ENCODE results near the gene GCK. TPM values are rescaled to one million over a fixed set of nuclear protein-coding genes. Genes with fewer than 3 reads are reported as not detected.

Gene GCK
- total and polyA plus RNA-seq, 2 of the 13 experiments (the other 11 are each of a cell fraction or from before 2014, with no cell fraction given), result not detected

- Histone ChIP-seq H3K9ac (ENCODE audit: insufficient read depth, low read depth, low read length) (no peak overlapping the region), H4K20me1 (ENCODE audit: insufficient read depth, low read length) (no peaks in the 10 kb centered on the region), H3K27ac (ENCODE audit: extremely low read length, insufficient read depth, low read length) (no peak overlapping the region), H3K4me1 (ENCODE audit: insufficient read depth, low read length) (no peaks in the 10 kb centered on the region), H3K9me3 (ENCODE audit: low read length) (no peaks in the 10 kb centered on the region), H3K4me3 (replicated peaks in 1 of 3; ENCODE audit: insufficient read depth in 1 of 3, low read depth in 2 of 3, low read length in 3 of 3) (no peak overlapping the region), H3K27me3 (ENCODE audit: control insufficient read depth in 1 of 2, insufficient read depth in 2 of 2, low read length in 2 of 2) (peaks cover 6 to 26% of the 10 kb centered on the region in 2 experiments; a peak in 4 of 5 replicates), H3K36me3 (replicated peaks in 1 of 2; ENCODE audit: control insufficient read depth in 1 of 2, insufficient read depth in 2 of 2, low read length in 2 of 2) (peaks cover 7 to 13% of the 10 kb centered on the region in 2 experiments; a peak in 3 of 5 replicates), H3K79me2 (ENCODE audit: insufficient read depth, low read length) (no peaks in the 10 kb centered on the region), H2AFZ (ENCODE audit: low read length) (no peak overlapping the region), H3K4me2 (ENCODE audit: low read depth, low read length) (no peak overlapping the region)
- CTCF ChIA-PET (ENCODE audit: low intra/inter-chr PET ratio, low total read pairs), result no interaction called here
- no TSS peak for BruUV-seq (replicated peaks)
- ATAC-seq (peak; percentile 9; the same call in 2 of the 3 replicates), FAIRE-seq (no peak), DNase-seq (ENCODE audit: low spot score) (no peak)
- POLR2A ChIA-PET, result interaction anchor here (2.3 kb wide), 1 partner anchor 10 kb away, joined by 5 read pairs; no protein-coding TSS in a partner anchor
- 41% methylated on average over 10 of the region's 27 CpGs for WGBS (ENCODE audit: low lambda C conversion rate)
- intact Hi-C loops (cut with micrococcal nuclease; ENCODE audit: unreplicated experiment) (no loop called here), in situ Hi-C loops (cut with HindIII; ENCODE audit: extremely low pct_ligation_motif_present, low pct_unique_long_range_greater_than_20kb) (no loop called here)
- TF ChIP-seq ZNF564 (CRISPR knock-in tag; IDR thresholded peaks at IDR 0.05) (no peak), THRA (CRISPR knock-in tag; IDR thresholded peaks at IDR 0.05; ENCODE audit: borderline replicate concordance) (no peak), ZNF503 (CRISPR knock-in tag; IDR thresholded peaks at IDR 0.05) (no peak), ZNF263 (CRISPR knock-in tag; IDR thresholded peaks at IDR 0.05) (no peak), HES4 (CRISPR knock-in tag; IDR thresholded peaks at IDR 0.05; ENCODE audit: borderline replicate concordance) (no peak), AHDC1 (CRISPR knock-in tag; IDR thresholded peaks at IDR 0.05; ENCODE audit: borderline replicate concordance) (no peak), ZNF609 (CRISPR knock-in tag; IDR thresholded peaks at IDR 0.05; ENCODE audit: borderline replicate concordance) (no peak)
Measured at GRCh38 chr7:44110719-44111635, 78.3 kb downstream of the GCK start.

Data from HepG2 (cell line).